Activated CD8-positive, alpha-beta T cell treated with anti-CD3 and anti-CD28 coated beads, Interleukin-2, amount 10 ng/mL, durations not matched to agents 7 days and 5 days (primary cell): Measurements from ENCODE around the gene MCCD1. TPM values are rescaled to one million over a fixed set of nuclear protein-coding genes. Genes with fewer than 3 reads are reported as not detected.

Source experiments
- ATAC-seq: fragments of 150-1000 bp; cut with Tn5 transposase; one replicate; pipeline ENCODE4 v1.10.0; 2021; ENCODE audit warnings: moderate library complexity
- CTCF ChIA-PET: fragments of 350-600 bp; sonication (Branson Sonifier 250); formaldehyde crosslinking; loops from one replicate; lab custom pipeline; 2021; ENCODE audit warnings: antibody characterized with exemption; lab: Charles Lee
- POLR2A ChIA-PET: fragments of 350-600 bp; sonication (Branson Sonifier 250); formaldehyde crosslinking; loops from one replicate; lab custom pipeline; 2021; ENCODE audit warnings: antibody characterized with exemption; lab: Charles Lee
- DNase-seq: peaks from one replicate; pipeline ENCODE4 v3.0.0-alpha.2; 2020
- H3K27ac Mint-ChIP-seq: one replicate; pipeline ENCODE4 v1.8.0; 2021; ENCODE audit warnings: mild to moderate bottlenecking, mixed read lengths
- H3K27me3 Mint-ChIP-seq: one replicate; pipeline ENCODE4 v1.8.0; 2021; ENCODE audit warnings: low read depth, mixed read lengths
- H3K36me3 Mint-ChIP-seq: one replicate; pipeline ENCODE4 v1.8.0; 2021; ENCODE audit warnings: low read depth, mixed read lengths
- H3K4me1 Mint-ChIP-seq: one replicate; pipeline ENCODE4 v1.8.0; 2021; ENCODE audit warnings: low read depth, mixed read lengths
- H3K4me3 Mint-ChIP-seq: one replicate; pipeline ENCODE4 v1.8.0; 2021; ENCODE audit warnings: mild to moderate bottlenecking, mixed read lengths
- H3K9me3 Mint-ChIP-seq: one replicate; pipeline ENCODE4 v1.8.0; 2022; ENCODE audit warnings: mixed read lengths; ENCODE audit not compliant: insufficient read depth
- total RNA-seq, 2 experiments: library from RNA; stranded (reverse); gene quantifications; one replicate each; pipeline ENCODE4 v1.2.3, GENCODE V29; 2021

The MCCD1 gene
- total RNA-seq, 2 experiments from 2014 or later: not detected

DNA sequence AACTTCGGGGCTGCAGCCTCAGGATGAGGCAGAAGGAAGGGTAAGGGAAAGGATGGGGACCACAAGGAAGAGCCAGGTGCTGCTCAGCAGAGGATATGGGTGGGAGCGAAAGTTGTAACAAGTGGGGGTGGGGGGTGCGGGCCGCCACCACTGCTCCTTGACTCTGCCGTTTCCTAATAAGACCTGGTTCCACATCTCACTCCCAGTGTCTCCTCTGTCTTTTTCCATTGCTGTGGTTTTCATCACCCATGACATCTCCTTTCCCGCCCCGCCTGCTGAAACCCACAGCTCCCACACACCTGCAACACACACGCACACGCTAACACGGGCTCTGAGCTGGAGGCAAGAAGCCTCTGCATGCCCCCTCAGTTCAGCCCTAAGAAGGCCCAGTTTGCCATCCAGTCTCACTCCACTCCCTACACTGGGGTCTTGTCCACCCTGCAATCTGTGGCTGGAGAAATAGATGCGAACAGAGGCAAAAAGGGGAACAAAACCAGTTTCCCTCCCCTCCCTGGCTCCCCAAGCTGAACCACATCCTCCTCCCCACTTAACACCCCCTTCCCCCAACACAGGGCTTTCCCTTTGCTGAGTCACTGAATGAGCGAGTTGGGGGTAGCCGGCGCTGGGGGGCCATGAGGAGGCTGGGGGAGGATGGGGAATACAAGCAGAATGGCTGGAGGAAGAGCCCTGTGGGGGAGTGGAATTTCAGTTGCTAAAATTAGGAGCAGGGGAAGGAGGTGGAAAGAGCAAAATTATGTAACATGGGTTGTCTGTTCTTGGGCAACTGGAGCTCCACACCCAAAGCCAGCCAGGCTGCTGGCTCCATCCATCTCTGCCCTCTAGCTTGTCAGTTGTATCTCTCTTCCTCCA, 30.1 kb downstream of the MCCD1 start:
- peaks cover 51% of the 10 kb centered on the region for H3K36me3 Mint-ChIP-seq
- ChIA-PET POLR2A (interaction anchor here (1.0 to 5.1 kb wide), 8 partner anchors 8 to 34 kb away, joined by 3 to 55 read pairs (median 8); partner anchors contain the start of genes LTA, LTB, NCR3 and NFKBIL1), CTCF (interaction anchor here (1.2 to 17.1 kb wide), 11 partner anchors 8 to 56 kb away, joined by 4 to 189 read pairs (median 6); partner anchors contain the start of genes AIF1, LST1, LTA and LTB)
- ATAC-seq (peak; percentile 61), DNase-seq (peak; percentile 69)
- peak overlapping the region; percentile 82 for H3K27ac Mint-ChIP-seq
- peaks cover 69% of the 10 kb centered on the region for H3K4me1 Mint-ChIP-seq
- no peaks in the 10 kb centered on the region for H3K9me3 Mint-ChIP-seq
- H3K4me3 Mint-ChIP-seq: peak overlapping the region; percentile 65
- peaks cover 12% of the 10 kb centered on the region for H3K27me3 Mint-ChIP-seq

DNA sequence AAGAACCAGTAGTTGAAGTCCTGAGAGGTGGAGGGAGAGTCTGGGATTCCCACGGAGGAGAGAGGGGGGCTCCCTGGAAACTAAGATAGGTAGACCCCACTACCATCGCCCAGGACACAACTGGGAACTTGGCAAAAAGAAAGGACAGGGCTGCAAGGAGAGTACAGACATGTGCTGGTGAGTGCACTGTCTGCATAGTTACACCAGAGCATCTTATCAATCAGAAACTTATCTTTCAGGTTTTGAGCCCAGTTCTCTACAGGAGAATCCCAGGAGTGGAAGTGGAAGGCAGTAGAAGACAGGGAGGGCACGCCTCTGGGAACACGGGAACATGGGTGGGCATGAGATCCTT, 30.8 kb downstream of the MCCD1 start:
- Mint-ChIP-seq H3K4me1 (peaks cover 69% of the 10 kb centered on the region), H3K36me3 (peaks cover 52% of the 10 kb centered on the region), H3K27ac (peak overlapping the region; percentile 82), H3K9me3 (no peaks in the 10 kb centered on the region), H3K4me3 (peak overlapping the region; percentile 65), H3K27me3 (peaks cover 14% of the 10 kb centered on the region)
- CTCF ChIA-PET: interaction anchor here (1.3 to 17.1 kb wide), 11 partner anchors 9 to 55 kb away, joined by 3 to 189 read pairs (median 7); partner anchors contain the start of genes AIF1, LST1, LTB and NCR3
- DNase-seq (no peak), ATAC-seq (peak; percentile 38)
- POLR2A ChIA-PET: interaction anchor here (0.7 to 5.1 kb wide), 9 partner anchors 8 to 101 kb away, joined by 3 to 55 read pairs (median 5); partner anchors contain the start of genes C6orf47, LTA, LTB and NCR3

DNA sequence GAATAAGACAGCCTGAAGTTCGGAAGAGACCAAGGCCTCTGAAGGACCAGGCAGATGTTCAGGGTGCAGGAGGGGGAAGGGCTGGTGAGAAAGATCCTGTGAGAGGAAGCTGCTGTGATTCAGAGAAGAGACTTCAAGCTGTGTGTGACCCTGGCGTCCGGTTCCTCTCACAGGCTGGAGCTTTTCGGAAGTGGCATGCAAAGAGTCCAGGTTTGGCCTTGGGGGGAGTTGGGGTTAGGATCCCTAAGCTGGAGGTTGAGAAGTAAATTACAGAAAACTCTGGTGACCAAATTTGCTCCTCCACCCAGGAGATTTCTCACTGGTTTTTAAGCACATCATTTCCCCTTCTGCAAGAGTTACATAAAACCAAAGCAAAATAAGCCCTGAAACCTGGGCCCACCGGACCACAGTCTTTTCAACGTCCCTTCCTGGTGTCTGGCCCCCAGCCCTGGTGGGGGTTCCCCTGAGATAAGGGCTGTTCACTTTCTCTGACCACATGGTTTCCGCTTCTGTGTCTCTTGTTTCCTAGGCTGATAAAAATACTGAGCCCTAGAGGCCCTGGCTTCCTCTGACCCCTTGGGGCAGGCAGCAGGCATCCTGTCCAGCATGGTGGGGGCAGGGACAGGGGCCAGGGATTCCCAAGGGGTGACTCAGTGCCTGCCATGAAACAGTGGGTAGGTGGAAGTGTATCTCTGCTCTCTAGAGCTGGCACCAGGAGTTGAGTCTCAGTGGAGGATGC, 31.4 kb downstream of the MCCD1 start:
- ChIA-PET POLR2A (interaction anchor here (0.7 to 5.1 kb wide), 9 partner anchors 8 to 100 kb away, joined by 3 to 55 read pairs (median 5); partner anchors contain the start of genes C6orf47, LTA, LTB and NCR3), CTCF (interaction anchor here (1.2 to 17.1 kb wide), 12 partner anchors 8 to 55 kb away, joined by 3 to 189 read pairs (median 6); partner anchors contain the start of genes AIF1, LST1, LTB and NCR3)
- Mint-ChIP-seq H3K4me3 (peak overlapping the region; percentile 65), H3K27me3 (peaks cover 19% of the 10 kb centered on the region), H3K27ac (peak overlapping the region; percentile 82), H3K36me3 (peaks cover 54% of the 10 kb centered on the region), H3K9me3 (no peaks in the 10 kb centered on the region), H3K4me1 (peaks cover 65% of the 10 kb centered on the region)
- peak; percentile 75 for DNase-seq
- peak; percentile 70 for ATAC-seq

DNA sequence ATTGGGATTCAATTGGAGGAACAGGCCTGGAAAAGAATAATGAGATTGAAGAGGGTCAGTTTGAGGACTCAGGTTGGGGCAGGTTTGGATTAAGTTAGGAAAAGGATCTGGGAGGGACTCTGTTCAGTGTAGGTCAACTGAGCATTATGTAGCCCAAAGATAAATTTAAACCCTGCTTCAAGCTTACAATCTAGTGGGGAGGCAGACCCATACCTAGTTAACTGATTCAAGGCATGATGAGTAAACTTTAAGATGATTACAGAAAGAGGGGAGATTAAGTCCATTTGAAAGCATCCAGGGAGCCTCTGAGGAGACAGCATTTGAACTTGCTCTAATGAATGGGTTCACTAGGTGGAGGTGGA, 31.9 kb downstream of the MCCD1 start:
- Mint-ChIP-seq H3K27ac (peak overlapping the region; percentile 82), H3K27me3 (peaks cover 24% of the 10 kb centered on the region), H3K36me3 (peaks cover 57% of the 10 kb centered on the region), H3K4me3 (peak overlapping the region; percentile 65), H3K4me1 (peaks cover 65% of the 10 kb centered on the region), H3K9me3 (no peaks in the 10 kb centered on the region)
- ChIA-PET POLR2A (interaction anchor here (0.9 to 5.1 kb wide), 7 partner anchors 8 to 55 kb away, joined by 3 to 55 read pairs (median 6); partner anchors contain the start of genes LTA, LTB and TNF), CTCF (interaction anchor here (1.2 to 17.1 kb wide), 11 partner anchors 8 to 54 kb away, joined by 3 to 189 read pairs (median 7); partner anchors contain the start of genes AIF1, LST1, LTB and NCR3)
- DNase-seq (no peak), ATAC-seq (no peak)

DNA sequence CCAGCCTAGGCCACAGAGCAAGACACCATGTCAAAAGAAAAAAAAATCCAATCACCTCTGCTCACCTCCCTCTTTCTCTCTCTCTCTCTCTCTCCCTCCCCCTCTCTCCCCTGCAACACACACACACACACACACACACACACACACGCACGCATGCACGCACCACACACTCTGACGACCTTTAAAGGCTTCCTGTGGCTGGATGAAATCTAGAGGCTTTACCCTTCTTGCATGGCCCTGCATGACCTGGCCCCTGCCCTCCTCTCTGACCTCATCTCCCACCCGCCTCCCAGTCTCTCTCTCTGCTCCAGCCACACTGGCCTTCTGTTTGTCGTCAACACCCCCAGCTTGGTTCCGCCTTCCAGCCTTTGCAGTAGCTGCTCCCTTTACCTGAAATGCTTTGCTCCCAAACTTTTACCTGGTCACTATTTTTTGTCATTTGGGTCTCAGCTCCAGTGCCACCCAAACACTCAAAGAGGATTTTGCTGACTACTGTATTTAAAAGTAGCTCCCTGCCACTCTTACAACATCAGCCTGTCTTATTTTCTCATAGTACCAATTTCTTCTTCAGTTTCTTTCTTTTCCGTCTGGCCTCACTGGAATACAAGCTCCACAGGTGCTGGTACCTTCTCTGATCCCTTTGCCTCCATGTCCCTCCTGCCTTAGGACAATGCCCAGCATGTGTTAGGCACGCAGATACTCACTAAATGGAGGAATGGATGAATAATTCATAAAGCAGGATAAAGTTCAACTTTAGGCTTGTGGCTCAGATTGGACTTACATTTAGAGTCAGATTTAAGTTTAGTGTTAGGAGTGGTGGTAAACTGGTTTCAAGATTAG, 39.0 kb downstream of the MCCD1 start:
- ATAC-seq: peak; percentile 4
- Mint-ChIP-seq H3K27ac (peak overlapping the region; percentile 56), H3K27me3 (peaks cover 22% of the 10 kb centered on the region), H3K36me3 (peaks cover 17% of the 10 kb centered on the region), H3K9me3 (no peaks in the 10 kb centered on the region), H3K4me3 (peak overlapping the region; percentile 9), H3K4me1 (peaks cover 55% of the 10 kb centered on the region)
- CTCF ChIA-PET: interaction anchor here (0.7 to 24.1 kb wide), 10 partner anchors 8 to 30 kb away, joined by 3 to 504 read pairs (median 6); partner anchors contain the start of genes ATP6V1G2, DDX39B, LTB and NCR3
- no peak for DNase-seq
- POLR2A ChIA-PET: interaction anchor here (1.0 to 4.8 kb wide), 8 partner anchors 7 to 29 kb away, joined by 4 to 73 read pairs (median 5); partner anchors contain the start of genes LST1, LTB and NCR3

DNA sequence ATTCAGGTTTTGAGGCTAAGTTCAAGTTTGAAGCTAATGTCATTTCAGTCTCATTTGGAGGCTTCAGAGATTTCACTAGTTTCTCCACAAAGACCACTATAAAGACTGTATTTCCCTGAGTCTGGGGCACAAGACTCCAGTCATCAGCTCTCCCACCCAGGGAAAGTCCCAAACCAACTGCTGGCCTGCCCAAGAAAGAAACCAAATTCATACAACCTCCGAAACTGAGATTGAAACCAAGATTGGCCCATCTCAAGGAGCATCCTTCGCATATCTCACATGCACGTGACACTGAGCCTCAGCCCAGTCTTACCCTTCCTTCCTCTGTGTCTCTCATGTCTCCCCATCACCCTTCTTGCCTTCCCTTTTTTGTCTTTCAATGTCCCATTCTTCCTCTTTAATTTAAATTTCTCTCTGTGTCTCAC, 39.8 kb downstream of the MCCD1 start:
- no peaks in the 10 kb centered on the region for H3K9me3 Mint-ChIP-seq
- peaks cover 63% of the 10 kb centered on the region for H3K4me1 Mint-ChIP-seq
- peaks cover 17% of the 10 kb centered on the region for H3K36me3 Mint-ChIP-seq
- ATAC-seq: peak; percentile 74
- H3K27me3 Mint-ChIP-seq: peaks cover 22% of the 10 kb centered on the region
- ChIA-PET POLR2A (interaction anchor here (0.6 to 4.8 kb wide), 11 partner anchors 8 to 269 kb away, joined by 3 to 73 read pairs (median 5); partner anchors contain the start of genes LST1, LTB and NCR3), CTCF (interaction anchor here (1.3 to 24.1 kb wide), 9 partner anchors 8 to 29 kb away, joined by 4 to 504 read pairs (median 6); partner anchors contain the start of genes ATP6V1G2, DDX39B, LTB and NCR3)
- H3K4me3 Mint-ChIP-seq: peak overlapping the region; percentile 26
- peak overlapping the region; percentile 56 for H3K27ac Mint-ChIP-seq
- DNase-seq: peak; percentile 86

DNA sequence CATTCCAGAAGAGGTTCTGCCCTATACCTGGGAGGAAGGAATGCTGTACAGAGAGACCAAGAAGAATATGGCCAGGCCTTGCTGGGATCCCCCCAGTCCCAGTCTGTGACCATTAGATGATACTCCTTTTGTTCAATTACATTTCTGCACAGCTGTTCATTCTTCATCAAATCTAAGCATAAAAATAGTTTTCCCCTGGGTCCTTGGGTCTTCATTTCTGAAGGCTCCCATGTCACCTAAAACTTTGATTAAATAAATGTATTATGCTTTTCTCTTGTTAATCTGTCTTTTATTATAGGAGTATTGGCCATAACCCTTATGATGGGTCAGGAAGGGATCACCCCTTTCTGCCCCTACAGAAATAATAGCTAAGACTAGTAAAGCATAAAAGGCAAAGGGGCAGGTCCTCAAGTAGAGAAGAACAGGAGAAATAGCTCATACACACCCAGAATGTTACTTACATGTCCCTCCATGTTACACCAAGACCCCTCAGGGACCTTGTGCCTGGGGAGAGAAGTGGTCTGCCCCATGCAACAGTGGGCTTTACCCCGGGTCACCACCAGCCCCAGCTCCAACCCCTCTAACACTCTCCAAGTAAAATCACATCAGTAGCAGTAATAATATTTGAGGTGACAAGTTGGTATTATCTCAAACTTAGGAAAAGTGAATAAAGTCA, 41.2 kb downstream of the MCCD1 start:
- peaks cover 75% of the 10 kb centered on the region for H3K4me1 Mint-ChIP-seq
- ChIA-PET POLR2A (interaction anchor here (0.6 to 4.8 kb wide), 6 partner anchors 10 to 29 kb away, joined by 3 to 73 read pairs (median 4); partner anchors contain the start of genes LST1 and LTB), CTCF (interaction anchor here (0.7 to 24.1 kb wide), 7 partner anchors 8 to 28 kb away, joined by 3 to 504 read pairs (median 11); partner anchors contain the start of genes ATP6V1G2, DDX39B, LST1 and LTB)
- no peak overlapping the region for H3K27ac Mint-ChIP-seq
- H3K4me3 Mint-ChIP-seq: no peak overlapping the region
- H3K36me3 Mint-ChIP-seq: peaks cover 10% of the 10 kb centered on the region
- ATAC-seq: no peak
- DNase-seq: no peak
- H3K9me3 Mint-ChIP-seq: no peaks in the 10 kb centered on the region
- H3K27me3 Mint-ChIP-seq: peaks cover 13% of the 10 kb centered on the region

DNA sequence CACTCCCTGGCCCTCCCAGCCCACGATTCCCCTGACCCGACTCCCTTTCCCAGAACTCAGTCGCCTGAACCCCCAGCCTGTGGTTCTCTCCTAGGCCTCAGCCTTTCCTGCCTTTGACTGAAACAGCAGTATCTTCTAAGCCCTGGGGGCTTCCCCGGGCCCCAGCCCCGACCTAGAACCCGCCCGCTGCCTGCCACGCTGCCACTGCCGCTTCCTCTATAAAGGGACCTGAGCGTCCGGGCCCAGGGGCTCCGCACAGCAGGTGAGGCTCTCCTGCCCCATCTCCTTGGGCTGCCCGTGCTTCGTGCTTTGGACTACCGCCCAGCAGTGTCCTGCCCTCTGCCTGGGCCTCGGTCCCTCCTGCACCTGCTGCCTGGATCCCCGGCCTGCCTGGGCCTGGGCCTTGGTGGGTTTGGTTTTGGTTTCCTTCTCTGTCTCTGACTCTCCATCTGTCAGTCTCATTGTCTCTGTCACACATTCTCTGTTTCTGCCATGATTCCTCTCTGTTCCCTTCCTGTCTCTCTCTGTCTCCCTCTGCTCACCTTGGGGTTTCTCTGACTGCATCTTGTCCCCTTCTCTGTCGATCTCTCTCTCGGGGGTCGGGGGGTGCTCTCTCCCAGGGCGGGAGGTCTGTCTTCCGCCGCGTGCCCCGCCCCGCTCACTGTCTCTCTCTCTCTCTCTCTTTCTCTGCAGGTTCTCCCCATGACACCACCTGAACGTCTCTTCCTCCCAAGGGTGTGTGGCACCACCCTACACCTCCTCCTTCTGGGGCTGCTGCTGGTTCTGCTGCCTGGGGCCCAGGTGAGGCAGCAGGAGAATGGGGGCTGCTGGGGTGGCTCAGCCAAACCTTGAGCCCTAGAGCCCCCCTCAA, 43.5 kb downstream of the MCCD1 start, which contains the start of gene LTA:
Gene LTA (plus strand): TSS at position 249 of the 871 bp plus-strand sequence. CDS start 454 bp downstream, at position 703.
- H3K27me3 Mint-ChIP-seq: peaks cover 5% of the 10 kb centered on the region
- peak; percentile 82 for DNase-seq
- H3K9me3 Mint-ChIP-seq: no peaks in the 10 kb centered on the region
- H3K4me1 Mint-ChIP-seq: peaks cover 95% of the 10 kb centered on the region
- H3K36me3 Mint-ChIP-seq: peaks cover 23% of the 10 kb centered on the region
- peak within 1 kb of the TSS; percentile 93 for H3K4me3 Mint-ChIP-seq
- peak; percentile 43 for ATAC-seq
- ChIA-PET POLR2A (interaction anchor here (1.4 to 14.3 kb wide), 6 partner anchors 9 to 23 kb away, joined by 5 to 388 read pairs (median 34); partner anchors contain the start of genes LTB and NCR3), CTCF (interaction anchor here (1.6 to 24.1 kb wide), 7 partner anchors 6 to 26 kb away, joined by 6 to 928 read pairs (median 73); partner anchors contain the start of genes ATP6V1G2, DDX39B, LST1 and LTB)
- H3K27ac Mint-ChIP-seq: peak within 1 kb of the TSS; percentile 96
